ENCODE results near the gene DHRSX.
"Not testable (repeated sequence)": the region's sequence is repeated elsewhere in the genome, so short reads cannot be mapped to it uniquely, and the experiment has no call there.

Gene DHRSX

DNA sequence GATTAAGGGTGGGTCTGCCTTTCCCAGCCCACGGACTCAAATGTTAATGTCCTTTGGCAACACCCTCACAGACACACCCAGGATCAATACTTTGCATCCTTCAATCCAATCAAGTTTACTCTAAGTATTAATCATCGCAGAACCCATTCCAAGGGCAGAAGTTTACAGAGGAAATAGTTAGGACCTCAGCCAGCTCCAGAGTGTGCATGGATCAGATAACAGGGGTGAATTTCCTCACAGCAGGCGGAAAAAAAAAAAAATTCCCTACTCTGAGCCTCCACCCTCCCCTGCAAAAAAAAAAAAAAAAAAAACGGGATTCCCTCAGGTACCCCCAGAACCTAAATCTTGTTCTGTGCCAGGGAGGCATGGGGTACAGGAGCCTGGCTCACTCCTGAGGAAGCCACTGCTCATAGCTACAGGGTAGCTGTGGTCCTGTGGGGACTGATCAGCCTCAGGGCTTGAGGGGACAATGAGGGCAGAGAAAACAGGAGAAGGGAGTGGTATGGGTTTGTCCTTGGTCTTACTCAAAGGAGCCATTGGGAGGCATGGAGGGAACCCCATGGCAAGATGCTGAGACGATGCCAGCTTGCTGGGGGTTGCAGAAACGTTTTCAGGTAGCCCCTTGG, 113.0 kb downstream of the DHRSX start:
- TF ChIP-seq, protein P1, sequence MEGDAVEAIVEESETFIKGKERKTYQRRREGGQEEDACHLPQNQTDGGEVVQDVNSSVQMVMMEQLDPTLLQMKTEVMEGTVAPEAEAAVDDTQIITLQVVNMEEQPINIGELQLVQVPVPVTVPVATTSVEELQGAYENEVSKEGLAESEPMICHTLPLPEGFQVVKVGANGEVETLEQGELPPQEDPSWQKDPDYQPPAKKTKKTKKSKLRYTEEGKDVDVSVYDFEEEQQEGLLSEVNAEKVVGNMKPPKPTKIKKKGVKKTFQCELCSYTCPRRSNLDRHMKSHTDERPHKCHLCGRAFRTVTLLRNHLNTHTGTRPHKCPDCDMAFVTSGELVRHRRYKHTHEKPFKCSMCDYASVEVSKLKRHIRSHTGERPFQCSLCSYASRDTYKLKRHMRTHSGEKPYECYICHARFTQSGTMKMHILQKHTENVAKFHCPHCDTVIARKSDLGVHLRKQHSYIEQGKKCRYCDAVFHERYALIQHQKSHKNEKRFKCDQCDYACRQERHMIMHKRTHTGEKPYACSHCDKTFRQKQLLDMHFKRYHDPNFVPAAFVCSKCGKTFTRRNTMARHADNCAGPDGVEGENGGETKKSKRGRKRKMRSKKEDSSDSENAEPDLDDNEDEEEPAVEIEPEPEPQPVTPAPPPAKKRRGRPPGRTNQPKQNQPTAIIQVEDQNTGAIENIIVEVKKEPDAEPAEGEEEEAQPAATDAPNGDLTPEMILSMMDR (IDR thresholded peaks at IDR 0.05): no peak
- Histone ChIP-seq H3K4me1 (ENCODE audit: control insufficient read depth in 1 of 2, insufficient read depth in 1 of 2, low read depth in 1 of 2, low read length in 1 of 2) (peaks cover 0 to 7% of the 10 kb centered on the region in 2 experiments), H3K27ac (no peak overlapping the region), H3K36me3 (peaks cover 4% of the 10 kb centered on the region), H3K9me3 (no peaks in the 10 kb centered on the region), H3K27me3 (no peaks in the 10 kb centered on the region), H3K4me3 (ENCODE audit: low read depth in 1 of 2, low read length in 1 of 2) (no peak overlapping the region)

DNA sequence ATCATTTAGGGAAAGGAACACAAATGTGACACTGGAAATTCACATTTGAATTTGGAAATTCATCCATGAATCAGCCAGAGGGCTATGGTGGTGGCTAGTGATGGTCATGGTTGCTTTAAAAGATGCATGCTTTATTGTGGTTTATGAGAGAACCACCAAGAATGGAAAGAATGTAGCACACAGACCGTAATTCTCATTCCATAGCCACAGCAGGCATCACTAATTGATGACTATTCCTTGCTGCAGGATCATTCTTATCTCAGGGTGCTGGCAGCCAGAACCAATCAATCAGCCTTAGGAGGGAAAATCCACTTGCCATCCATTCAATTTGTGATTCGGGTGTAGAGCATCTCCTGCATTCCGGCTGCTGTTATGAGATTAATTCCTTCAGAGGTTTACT, 115.6 kb downstream of the DHRSX start:
- TF ChIP-seq, protein P1 (IDR thresholded peaks at IDR 0.05): no peak
- no peaks in the 10 kb centered on the region for H3K27me3 ChIP-seq
- no peak overlapping the region for H3K27ac ChIP-seq
- H3K9me3 ChIP-seq: no peaks in the 10 kb centered on the region
- H3K4me3 ChIP-seq (ENCODE audit: low read depth in 1 of 2, low read length in 1 of 2): no peak overlapping the region
- H3K4me1 ChIP-seq (ENCODE audit: control insufficient read depth in 1 of 2, insufficient read depth in 1 of 2, low read depth in 1 of 2, low read length in 1 of 2): peaks cover 0 to 7% of the 10 kb centered on the region in 2 experiments
- peaks cover 4% of the 10 kb centered on the region for H3K36me3 ChIP-seq

DNA sequence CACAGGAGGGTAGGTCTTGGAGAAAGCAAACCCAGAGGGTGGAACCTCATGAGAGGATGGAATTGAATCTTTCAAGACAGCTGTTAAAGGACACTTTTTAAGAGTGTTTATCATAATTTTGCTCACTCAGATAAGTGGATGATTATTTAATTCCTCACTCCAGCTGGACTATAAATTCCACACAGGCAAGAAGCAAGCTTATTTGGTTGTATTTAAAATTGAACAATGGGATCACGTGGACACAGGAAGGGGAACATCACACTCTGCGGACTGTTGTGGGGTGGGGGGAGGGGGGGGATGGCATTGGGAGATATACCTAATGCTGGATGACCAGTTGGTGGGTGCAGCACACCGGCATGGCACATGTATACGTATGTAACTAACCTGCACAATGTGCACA, 116.3 kb downstream of the DHRSX start:
- Histone ChIP-seq H3K4me1 (ENCODE audit: control insufficient read depth in 1 of 2, insufficient read depth in 1 of 2, low read depth in 1 of 2, low read length in 1 of 2) (peaks cover 0 to 7% of the 10 kb centered on the region in 2 experiments), H3K27ac (peak overlapping the region; percentile 33), H3K36me3 (peaks cover 4% of the 10 kb centered on the region), H3K27me3 (no peaks in the 10 kb centered on the region), H3K9me3 (no peaks in the 10 kb centered on the region), H3K4me3 (ENCODE audit: low read depth in 1 of 2, low read length in 1 of 2) (no peak overlapping the region)
- TF ChIP-seq, protein P1 (IDR thresholded peaks at IDR 0.05): no peak

DNA sequence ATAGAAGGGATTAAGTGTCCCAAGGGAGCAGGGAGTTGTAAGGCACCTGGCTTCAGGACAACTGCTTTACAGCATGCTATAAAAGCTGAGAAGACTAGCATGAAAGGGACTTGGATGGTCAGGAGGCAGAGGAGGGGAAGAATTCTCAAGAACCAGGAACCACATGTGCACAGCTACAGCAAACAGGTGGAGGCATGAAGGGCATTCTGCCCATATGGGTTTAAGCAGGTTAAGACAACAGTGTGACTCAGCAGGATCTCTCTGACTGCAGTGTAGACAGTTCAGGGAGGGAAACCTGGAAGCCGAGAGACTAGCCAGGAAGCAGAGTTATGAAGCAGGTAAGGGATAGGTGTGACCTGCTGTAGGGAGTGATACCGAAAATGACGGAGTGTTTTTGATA, 117.0 kb downstream of the DHRSX start:
- H3K27me3 ChIP-seq: no peaks in the 10 kb centered on the region
- TF ChIP-seq, protein P1 (IDR thresholded peaks at IDR 0.05): no peak
- no peak overlapping the region for H3K4me3 ChIP-seq (ENCODE audit: low read depth in 1 of 2, low read length in 1 of 2)
- no peaks in the 10 kb centered on the region for H3K9me3 ChIP-seq
- H3K4me1 ChIP-seq (ENCODE audit: control insufficient read depth in 1 of 2, insufficient read depth in 1 of 2, low read depth in 1 of 2, low read length in 1 of 2): peaks cover 0 to under 1% of the 10 kb centered on the region in 2 experiments
- H3K27ac ChIP-seq: peak overlapping the region; percentile 33
- H3K36me3 ChIP-seq: no peaks in the 10 kb centered on the region

DNA sequence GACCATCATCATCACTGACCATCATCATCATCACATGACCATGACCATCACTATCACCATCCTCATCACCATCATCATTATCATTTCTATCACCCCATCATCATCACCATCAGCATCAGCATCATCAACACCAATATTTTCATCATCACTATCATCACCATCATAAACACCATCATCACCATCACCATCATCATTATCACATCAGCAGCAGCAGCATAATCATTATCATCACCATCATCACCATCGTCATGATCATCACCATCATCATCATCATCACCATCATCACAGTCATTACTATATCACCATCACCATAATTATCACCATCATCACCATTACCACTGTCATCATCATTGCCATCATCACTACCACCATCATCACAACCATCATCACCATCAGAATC, 117.6 kb downstream of the DHRSX start:
- H3K36me3 ChIP-seq: no peaks in the 10 kb centered on the region
- H3K27me3 ChIP-seq: no peaks in the 10 kb centered on the region
- H3K4me3 ChIP-seq (ENCODE audit: low read depth in 1 of 2, low read length in 1 of 2): no peak overlapping the region
- H3K9me3 ChIP-seq: no peaks in the 10 kb centered on the region
- no peaks in the 10 kb centered on the region for H3K4me1 ChIP-seq (ENCODE audit: control insufficient read depth in 1 of 2, insufficient read depth in 1 of 2, low read depth in 1 of 2, low read length in 1 of 2)
- TF ChIP-seq, protein P1 (IDR thresholded peaks at IDR 0.05): no peak
- H3K27ac ChIP-seq: no peak overlapping the region

DNA sequence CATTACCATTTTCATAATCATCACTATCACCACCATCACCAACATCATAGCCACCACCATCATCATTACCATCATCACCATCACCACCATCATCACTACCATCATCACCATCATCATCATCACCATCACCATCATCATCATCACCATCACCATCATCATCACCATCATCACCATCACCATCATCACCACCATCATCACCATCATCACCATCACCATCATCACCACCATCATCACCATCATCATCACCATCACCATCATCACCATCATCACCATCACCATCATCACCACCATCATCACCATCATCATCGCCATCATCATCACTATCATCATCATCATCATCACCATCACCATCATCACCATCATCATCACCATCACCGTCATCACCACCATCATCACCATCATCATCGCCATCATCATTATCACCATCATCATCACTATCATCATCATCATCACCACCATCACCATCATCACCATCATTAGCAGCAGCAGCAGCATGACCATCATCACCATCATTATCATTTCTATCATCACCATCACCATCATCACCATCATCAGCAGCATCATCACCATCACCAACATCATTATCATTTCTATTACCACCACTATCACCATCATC, 118.2 kb downstream of the DHRSX start:
- H3K4me1 ChIP-seq (ENCODE audit: control insufficient read depth in 1 of 2, insufficient read depth in 1 of 2, low read depth in 1 of 2, low read length in 1 of 2); H3K27me3 ChIP-seq; H3K4me3 ChIP-seq (ENCODE audit: low read depth in 1 of 2, low read length in 1 of 2); H3K27ac ChIP-seq; H3K36me3 ChIP-seq; H3K9me3 ChIP-seq: not testable (repeated sequence)
